Neural cell (in vitro differentiated cells): ENCODE results near the gene VWC2. TPM values are rescaled to one million over a fixed set of nuclear protein-coding genes. Genes with fewer than 3 reads are reported as not detected.

ENCODE experiments used
- H2AFZ ChIP-seq: fragments of 200-600, 300-800 bp; sonication (generic), shearing (Covaris generic); 2 replicates; pipeline ENCODE4 v1.6.0; 2014; ENCODE audit warnings: low read depth, mild to moderate bottlenecking, antibody characterized with exemption, low read length, moderate library complexity
- H3F3A ChIP-seq: fragments of 200-600 bp; shearing (Covaris generic); 2 replicates; pipeline ENCODE4 v1.6.1; 2016; ENCODE audit warnings: mild to moderate bottlenecking, moderate library complexity, mixed read lengths, antibody characterized with exemption, low read length; ENCODE audit not compliant: insufficient read depth, poor library complexity, severe bottlenecking
- H3K27ac ChIP-seq: fragments of 200-600, 300-800 bp; sonication (generic), shearing (Covaris generic); 2 replicates; pipeline ENCODE4 v1.5.1; 2014; ENCODE audit warnings: mild to moderate bottlenecking, low read length, moderate library complexity
- H3K27me3 ChIP-seq: fragments of 300-800, 200-600 bp; sonication (generic), shearing (Covaris generic); 2 replicates; pipeline ENCODE4 v1.6.0; 2014; ENCODE audit warnings: mild to moderate bottlenecking, low read depth, low read length, moderate library complexity; ENCODE audit not compliant: insufficient read depth
- H3K36me3 ChIP-seq: fragments of 300-800, 200-600 bp; sonication (generic), shearing (Covaris generic); 2 replicates; pipeline ENCODE4 v1.5.1; 2014; ENCODE audit warnings: mild to moderate bottlenecking, antibody characterized with exemption, low read length, moderate library complexity; ENCODE audit not compliant: insufficient read depth
- H3K4me2 ChIP-seq: fragments of 300-800, 200-600 bp; sonication (generic), shearing (Covaris generic); 2 replicates; pipeline ENCODE4 v1.6.0; 2014; ENCODE audit warnings: mild to moderate bottlenecking, low read length
- H3K4me3 ChIP-seq: fragments of 300-800, 200-600 bp; sonication (generic), shearing (Covaris generic); 2 replicates; pipeline ENCODE4 v1.5.1; 2014; ENCODE audit warnings: mild to moderate bottlenecking, low read length, moderate library complexity
- H3K79me2 ChIP-seq: fragments of 200-600 bp; shearing (Covaris generic); replicated peaks from 2 replicates; pipeline ENCODE4 v1.6.0; 2014; ENCODE audit warnings: mild to moderate bottlenecking, low read length, moderate library complexity; ENCODE audit not compliant: insufficient read depth
- H3K9ac ChIP-seq: fragments of 300-800, 200-600 bp; sonication (generic), shearing (Covaris generic); 2 replicates; pipeline ENCODE4 v1.6.1; 2016; ENCODE audit warnings: mild to moderate bottlenecking, low read length, mixed read lengths
- H3K9me2 ChIP-seq: fragments of 200-600 bp; shearing (Covaris generic); 2 replicates; pipeline ENCODE4 v1.6.1; 2016; ENCODE audit warnings: mild to moderate bottlenecking, low read length, mixed read lengths; ENCODE audit not compliant: insufficient read depth
- H3K9me3 ChIP-seq: fragments of 200-600, 300-800 bp; sonication (generic), shearing (Covaris generic); 2 replicates; pipeline ENCODE4 v1.6.1; 2016; ENCODE audit warnings: mild to moderate bottlenecking, mixed run types, low read length, moderate library complexity, mixed read lengths
- H4K20me1 ChIP-seq: fragments of 200-600 bp; shearing (Covaris generic); 2 replicates; pipeline ENCODE4 v1.6.1; 2016; ENCODE audit warnings: mild to moderate bottlenecking, mixed run types; ENCODE audit not compliant: insufficient read depth
- CTCF ChIP-seq: fragments of 450-650 bp; IDR thresholded peaks from 2 replicates; pipeline ENCODE4 v1.5.1; 2014; ENCODE audit warnings: antibody characterized with exemption, mild to moderate bottlenecking, moderate library complexity; ENCODE audit not compliant: poor library complexity, severe bottlenecking
- EP300 ChIP-seq: fragments of 450-650 bp; conservative IDR thresholded peaks from 2 replicates; pipeline ENCODE4 v1.6.1; 2014; ENCODE audit warnings: antibody characterized with exemption, mild to moderate bottlenecking, moderate library complexity; ENCODE audit not compliant: poor library complexity, severe bottlenecking
- EZH2 ChIP-seq: fragments of 200-600, 300-800 bp; shearing (Covaris generic), sonication (generic); IDR thresholded peaks from 2 replicates; pipeline ENCODE4 v1.6.1; 2014; ENCODE audit warnings: antibody characterized with exemption, low read length, borderline replicate concordance, mild to moderate bottlenecking; ENCODE audit not compliant: insufficient read depth, poor library complexity, severe bottlenecking
- MXI1 ChIP-seq: fragments of 450-650 bp; conservative IDR thresholded peaks from 2 replicates; pipeline ENCODE4 v1.6.1; 2014; ENCODE audit warnings: antibody characterized with exemption, mild to moderate bottlenecking; ENCODE audit not compliant: poor library complexity, severe bottlenecking
- POLR2AphosphoS5 ChIP-seq: IDR thresholded peaks from 2 replicates; pipeline ENCODE4 v1.6.1; 2012
- RAD21 ChIP-seq: fragments of 450-650 bp; conservative IDR thresholded peaks from 2 replicates; pipeline ENCODE4 v1.6.1; 2014; ENCODE audit warnings: antibody characterized with exemption, mild to moderate bottlenecking, moderate library complexity
- REST ChIP-seq: IDR thresholded peaks from 2 replicates; pipeline ENCODE4 v1.6.1; 2012; ENCODE audit warnings: borderline replicate concordance
- SMC3 ChIP-seq: fragments of 450-650 bp; conservative IDR thresholded peaks from 2 replicates; pipeline ENCODE4 v1.6.1; 2014; ENCODE audit warnings: antibody characterized with exemption, mild to moderate bottlenecking, moderate library complexity; ENCODE audit not compliant: poor library complexity
- TAF1 ChIP-seq: IDR thresholded peaks from 2 replicates; pipeline ENCODE4 v1.6.1; 2012; ENCODE audit warnings: low read depth
- polyA plus RNA-seq: library from polyadenylated mRNA; depleted of rRNA; stranded (reverse); fragments of >200 nt; gene quantifications from 2 replicates; pipeline ENCODE4 v1.2.3, GENCODE V29; 2014

The VWC2 gene
- polyA plus RNA-seq, 1 donor from 2014 or later: 4.6 TPM

- Histone ChIP-seq H3K9ac (no peak overlapping the region), H2AFZ (no peak overlapping the region), H4K20me1 (no peaks in the 10 kb centered on the region)
These were observed 49.4 kb downstream of the VWC2 start for GRCh38 chr7:49822856-49823255.

GRCh38 chr7:49823566-49823965 lies 50.1 kb downstream of the VWC2 start:
- Histone ChIP-seq H3K4me3 (no peak overlapping the region), H3K27me3 (no peaks in the 10 kb centered on the region), H4K20me1 (no peaks in the 10 kb centered on the region), H2AFZ (no peak overlapping the region), H3K79me2 (no peaks in the 10 kb centered on the region), H3K9ac (no peak overlapping the region), H3K9me2 (no peaks in the 10 kb centered on the region), H3K36me3 (no peaks in the 10 kb centered on the region), H3K27ac (no peak overlapping the region), H3F3A (no peaks in the 10 kb centered on the region), H3K9me3 (no peaks in the 10 kb centered on the region), H3K4me2 (no peak overlapping the region)
- no peak for TF ChIP-seq CTCF
- no peak for TF ChIP-seq EP300
- TF ChIP-seq POLR2AphosphoS5: no peak
- TF ChIP-seq TAF1: no peak
- TF ChIP-seq MXI1: no peak
- TF ChIP-seq EZH2: no peak
- no peak for TF ChIP-seq SMC3

More at GRCh38 chr7:49822856-49823255, 49.4 kb downstream of the VWC2 start:
- H3K9me3 ChIP-seq: no peaks in the 10 kb centered on the region
- no peaks in the 10 kb centered on the region for H3K9me2 ChIP-seq
- no peaks in the 10 kb centered on the region for H3F3A ChIP-seq
- no peak overlapping the region for H3K4me2 ChIP-seq
- no peaks in the 10 kb centered on the region for H3K27me3 ChIP-seq
- no peaks in the 10 kb centered on the region for H3K36me3 ChIP-seq
- TF ChIP-seq MXI1 (no peak), EZH2 (no peak), CTCF (no peak), REST (no peak), SMC3 (no peak), EP300 (no peak), POLR2AphosphoS5 (no peak), TAF1 (no peak), RAD21 (no peak)
- H3K27ac ChIP-seq: no peak overlapping the region
- no peak overlapping the region for H3K4me3 ChIP-seq
- no peaks in the 10 kb centered on the region for H3K79me2 ChIP-seq
